ENCODE data around the gene TRPM8. TPM values are rescaled to one million over a fixed set of nuclear protein-coding genes. Genes with fewer than 3 reads are reported as not detected.
"Not testable (repeated sequence)": the region's sequence is repeated elsewhere in the genome, so short reads cannot be mapped to it uniquely, and the experiment has no call there.

The TRPM8 gene
- total RNA-seq, 4 donors from 2014 or later, result 0.35 TPM; not detected in 3

DNA sequence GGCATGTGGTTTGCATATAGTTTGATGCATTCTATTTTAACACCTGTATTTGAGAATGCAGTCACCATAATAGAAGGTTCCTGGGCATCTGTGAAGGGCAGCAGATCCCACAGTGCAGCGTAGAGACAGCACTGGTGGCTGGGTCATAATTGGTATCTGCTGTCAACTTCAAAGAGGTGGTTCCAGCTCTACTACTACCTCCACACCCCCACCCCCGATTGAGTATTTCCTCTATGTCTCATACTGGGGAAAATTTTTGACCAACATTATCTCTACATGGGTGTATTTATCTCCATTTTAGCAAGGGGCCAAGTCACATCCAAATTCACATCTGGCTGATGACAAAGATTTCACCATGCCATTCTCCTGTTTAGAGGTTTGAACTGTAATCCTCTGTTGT, 43.0 kb downstream of the TRPM8 start:
- H3K4me3 ChIP-seq, result no peak overlapping the region
- no peaks in the 10 kb centered on the region for H3K4me1 ChIP-seq
- H3K9me3 ChIP-seq, result no peaks in the 10 kb centered on the region
- no peak overlapping the region for H3K27ac ChIP-seq
- no peak for DNase-seq
- no peaks in the 10 kb centered on the region for H3K36me3 ChIP-seq
- TF ChIP-seq POLR2A (IDR thresholded peaks at IDR 0.05), result no peak
- TF ChIP-seq, protein P1, sequence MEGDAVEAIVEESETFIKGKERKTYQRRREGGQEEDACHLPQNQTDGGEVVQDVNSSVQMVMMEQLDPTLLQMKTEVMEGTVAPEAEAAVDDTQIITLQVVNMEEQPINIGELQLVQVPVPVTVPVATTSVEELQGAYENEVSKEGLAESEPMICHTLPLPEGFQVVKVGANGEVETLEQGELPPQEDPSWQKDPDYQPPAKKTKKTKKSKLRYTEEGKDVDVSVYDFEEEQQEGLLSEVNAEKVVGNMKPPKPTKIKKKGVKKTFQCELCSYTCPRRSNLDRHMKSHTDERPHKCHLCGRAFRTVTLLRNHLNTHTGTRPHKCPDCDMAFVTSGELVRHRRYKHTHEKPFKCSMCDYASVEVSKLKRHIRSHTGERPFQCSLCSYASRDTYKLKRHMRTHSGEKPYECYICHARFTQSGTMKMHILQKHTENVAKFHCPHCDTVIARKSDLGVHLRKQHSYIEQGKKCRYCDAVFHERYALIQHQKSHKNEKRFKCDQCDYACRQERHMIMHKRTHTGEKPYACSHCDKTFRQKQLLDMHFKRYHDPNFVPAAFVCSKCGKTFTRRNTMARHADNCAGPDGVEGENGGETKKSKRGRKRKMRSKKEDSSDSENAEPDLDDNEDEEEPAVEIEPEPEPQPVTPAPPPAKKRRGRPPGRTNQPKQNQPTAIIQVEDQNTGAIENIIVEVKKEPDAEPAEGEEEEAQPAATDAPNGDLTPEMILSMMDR (IDR thresholded peaks at IDR 0.05), result no peak
- intact Hi-C loops (cut with DNase I; ENCODE audit: low total_unique reads), result no loop called here
- no peaks in the 10 kb centered on the region for H3K27me3 ChIP-seq

DNA sequence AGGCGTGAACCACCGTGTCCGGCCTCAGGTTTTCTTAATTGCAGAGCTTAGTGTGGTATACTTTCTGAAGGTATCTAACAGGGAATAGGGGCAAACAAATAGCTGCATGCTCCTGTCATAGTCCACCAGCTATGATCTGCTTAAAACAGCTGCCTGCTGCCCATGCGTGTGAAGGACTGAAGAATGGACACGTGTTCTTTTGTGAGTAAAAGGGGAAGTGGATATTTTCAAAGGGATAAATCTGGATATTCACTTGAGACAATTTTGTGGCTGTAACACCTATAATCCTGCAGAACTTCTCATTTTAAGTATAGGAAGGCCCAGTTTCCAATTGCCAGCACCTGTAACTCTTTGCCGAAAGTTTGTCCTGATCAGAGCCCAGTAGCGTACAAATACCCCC, 44.7 kb downstream of the TRPM8 start:
- H3K9me3 ChIP-seq, result no peaks in the 10 kb centered on the region
- H3K27me3 ChIP-seq, result no peaks in the 10 kb centered on the region
- no peak for TF ChIP-seq POLR2A (IDR thresholded peaks at IDR 0.05)
- TF ChIP-seq, protein P1 (IDR thresholded peaks at IDR 0.05), result no peak
- no peak for DNase-seq
- no peak overlapping the region for H3K4me3 ChIP-seq
- H3K36me3 ChIP-seq, result no peaks in the 10 kb centered on the region
- intact Hi-C loops (cut with DNase I; ENCODE audit: low total_unique reads), result no loop called here
- no peak overlapping the region for H3K27ac ChIP-seq
- H3K4me1 ChIP-seq, result no peaks in the 10 kb centered on the region

DNA sequence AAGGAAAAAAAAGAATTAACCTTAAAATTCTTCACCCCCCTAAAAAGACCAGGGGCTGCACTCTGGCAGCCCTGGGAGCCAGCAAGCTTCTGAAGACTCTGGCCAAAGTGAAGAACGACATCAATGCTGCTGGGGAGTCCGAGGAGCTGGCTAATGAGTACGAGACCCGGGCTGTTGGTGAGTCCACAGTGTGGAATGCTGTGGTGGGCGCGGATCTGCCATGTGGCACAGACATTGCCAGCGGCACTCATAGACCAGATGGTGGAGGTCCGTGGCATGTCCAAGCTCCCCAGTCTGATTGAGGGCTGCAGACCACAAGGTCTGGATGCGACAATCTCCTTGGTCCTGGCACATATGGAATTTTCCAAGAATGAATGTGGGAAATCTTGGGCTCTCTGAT, 47.4 kb downstream of the TRPM8 start:
- Histone ChIP-seq H3K27me3 (no peaks in the 10 kb centered on the region), H3K36me3 (no peaks in the 10 kb centered on the region), H3K9me3 (no peaks in the 10 kb centered on the region), H3K4me3 (no peak overlapping the region), H3K4me1 (no peaks in the 10 kb centered on the region), H3K27ac (no peak overlapping the region)
- no peak for DNase-seq
- intact Hi-C loops (cut with DNase I; ENCODE audit: low total_unique reads), result no loop called here
- no peak for TF ChIP-seq POLR2A (IDR thresholded peaks at IDR 0.05)
- TF ChIP-seq, protein P1 (IDR thresholded peaks at IDR 0.05), result no peak

DNA sequence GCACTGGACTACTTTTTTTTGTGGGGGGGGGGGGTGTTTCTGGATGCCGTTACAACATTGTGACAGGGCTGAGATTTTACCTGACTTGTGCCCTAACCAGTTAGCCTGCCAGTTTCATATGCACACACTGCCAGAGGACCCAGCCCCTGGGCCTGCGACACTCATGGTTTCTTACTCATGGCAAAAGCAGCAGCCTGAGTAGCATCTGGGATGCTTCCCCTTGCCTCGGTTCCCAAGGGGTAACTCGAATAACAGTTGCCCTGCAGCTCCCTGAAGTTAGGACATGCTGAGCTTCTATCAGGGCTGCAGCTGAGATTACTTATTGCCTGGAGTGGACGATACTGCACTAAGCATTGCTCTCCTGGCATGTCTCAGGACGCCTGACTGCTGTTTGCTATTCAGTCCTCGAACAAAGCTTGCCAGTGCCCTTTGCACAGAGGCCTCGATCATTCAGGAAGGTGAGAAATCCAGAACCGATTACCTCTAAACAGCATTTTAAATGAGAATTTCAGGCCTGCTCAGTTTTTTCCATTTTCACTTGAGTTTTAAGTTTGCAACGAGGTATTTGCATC, 47.9 kb downstream of the TRPM8 start:
- intact Hi-C loops (cut with DNase I; ENCODE audit: low total_unique reads), result no loop called here
- no peaks in the 10 kb centered on the region for H3K4me1 ChIP-seq
- H3K36me3 ChIP-seq, result no peaks in the 10 kb centered on the region
- H3K27ac ChIP-seq, result no peak overlapping the region
- TF ChIP-seq POLR2A (IDR thresholded peaks at IDR 0.05), result no peak
- H3K4me3 ChIP-seq, result no peak overlapping the region
- no peaks in the 10 kb centered on the region for H3K9me3 ChIP-seq
- no peak for DNase-seq
- no peaks in the 10 kb centered on the region for H3K27me3 ChIP-seq

DNA sequence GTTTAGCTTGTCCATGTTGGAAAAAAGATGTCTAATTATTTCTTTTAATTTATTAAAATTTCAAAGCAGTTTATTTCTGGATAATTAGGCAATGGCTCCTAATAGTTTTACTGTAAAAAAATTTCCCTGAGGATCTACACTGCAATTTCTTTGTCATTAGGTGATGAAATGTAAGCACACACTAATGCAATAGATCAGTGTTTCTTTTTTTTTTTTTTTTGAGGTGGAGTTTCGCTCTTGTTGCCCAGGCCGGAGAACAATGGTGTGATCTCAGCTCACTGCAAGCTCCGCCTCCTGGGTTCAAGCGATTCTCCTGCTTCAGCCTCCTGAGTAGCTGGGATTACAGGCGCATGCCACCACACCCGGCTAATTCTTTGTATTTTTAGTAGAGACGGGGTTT, 48.5 kb downstream of the TRPM8 start:
- intact Hi-C loops (cut with DNase I; ENCODE audit: low total_unique reads); DNase-seq; H3K27ac ChIP-seq; H3K27me3 ChIP-seq; H3K4me3 ChIP-seq; H3K36me3 ChIP-seq; H3K9me3 ChIP-seq; H3K4me1 ChIP-seq: not testable (repeated sequence)

DNA sequence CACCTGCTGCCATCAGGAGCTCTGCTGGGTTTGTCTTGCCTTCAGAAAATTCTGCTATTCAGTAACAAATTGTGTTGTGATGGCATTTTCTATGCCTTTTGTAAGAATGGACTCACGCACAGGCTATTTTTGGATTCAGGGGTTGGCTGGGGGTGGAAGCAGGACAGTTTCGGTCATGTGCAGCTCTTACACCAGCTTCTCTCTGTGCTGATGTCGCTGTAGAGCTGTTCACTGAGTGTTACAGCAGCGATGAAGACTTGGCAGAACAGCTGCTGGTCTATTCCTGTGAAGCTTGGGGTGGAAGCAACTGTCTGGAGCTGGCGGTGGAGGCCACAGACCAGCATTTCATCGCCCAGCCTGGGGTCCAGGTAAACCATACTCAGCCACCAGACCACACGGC, 49.2 kb downstream of the TRPM8 start:
- H3K4me1 ChIP-seq, result no peaks in the 10 kb centered on the region
- TF ChIP-seq POLR2A (IDR thresholded peaks at IDR 0.05), result no peak
- TF ChIP-seq, protein P1 (IDR thresholded peaks at IDR 0.05), result no peak
- no peaks in the 10 kb centered on the region for H3K36me3 ChIP-seq
- H3K27me3 ChIP-seq, result no peaks in the 10 kb centered on the region
- no peak overlapping the region for H3K4me3 ChIP-seq
- intact Hi-C loops (cut with DNase I; ENCODE audit: low total_unique reads), result no loop called here
- H3K27ac ChIP-seq, result no peak overlapping the region
- no peaks in the 10 kb centered on the region for H3K9me3 ChIP-seq
- no peak for DNase-seq

Measured in uterus (tissue), 4 donors.